Right ventricle myocardium superior (tissue), 1 donor: ENCODE results near the gene MBNL1. TPM values are rescaled to one million over a fixed set of nuclear protein-coding genes. Genes with fewer than 3 reads are reported as not detected.

Experiments used
- ATAC-seq: fragments of 200-7000 bp; cut with Tn5 transposase; one replicate; pipeline ENCODE4 v1.9.1; 2020; ENCODE audit warnings: mild to moderate bottlenecking; ENCODE audit not compliant: poor library complexity
- DNase-seq: peaks from one replicate; pipeline ENCODE4 v3.0.0-alpha.2; 2020
- intact Hi-C: fragments of 100-400 bp; cut with DNase I; formaldehyde crosslinking; loops from one replicate; pipeline ENCODE4 v1.11.2; 2022
- total RNA-seq: library from RNA; stranded (reverse); fragmentation: NEBNext Ultra II Directional; extraction: Animal tissue kit (Norgen Biotek cat#: 25700); gene quantifications from one replicate; pipeline ENCODE4 v1.2.1, GENCODE V29; 2021
- donor health status: DM: no; HTN: yes; CAD: no; lungs with severe emphysema.

MBNL1 gene
- total RNA-seq, 1 donor from 2014 or later: 182 TPM

DNA sequence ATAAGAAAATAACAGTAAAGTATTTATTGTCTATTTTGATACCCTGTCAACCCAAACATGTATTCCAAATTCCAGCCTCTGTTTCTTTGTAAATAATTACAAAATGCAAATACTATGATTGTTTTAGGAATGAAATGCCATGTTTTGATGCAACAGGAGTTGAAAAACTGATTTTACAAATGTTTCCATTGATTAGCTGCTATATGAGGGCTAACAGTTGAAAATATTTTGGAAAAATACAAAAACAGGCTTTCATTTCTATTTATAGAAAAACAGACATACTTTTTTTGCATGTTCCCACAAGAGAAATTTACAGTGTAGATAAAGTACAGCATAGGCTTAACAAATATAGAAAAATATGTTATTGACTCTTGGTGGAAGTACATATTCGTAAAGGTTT lies 20.0 kb downstream of the MBNL1 start:
- intact Hi-C loops: no loop called here
- no peak for ATAC-seq
- DNase-seq: no peak

GRCh38 chr3:152289708-152290107 lies 21.0 kb downstream of the MBNL1 start:
- ATAC-seq (no peak), DNase-seq (no peak)
- intact Hi-C loops: no loop called here

- ATAC-seq (no peak), DNase-seq (no peak)
- intact Hi-C loops: no loop called here
Observed at GRCh38 chr3:152290374-152290773, 21.6 kb downstream of the MBNL1 start.

- DNase-seq: no peak
- intact Hi-C loops: no loop called here
- peak; percentile 32 for ATAC-seq
Observed at GRCh38 chr3:152291238-152291637, 22.5 kb downstream of the MBNL1 start.

DNA sequence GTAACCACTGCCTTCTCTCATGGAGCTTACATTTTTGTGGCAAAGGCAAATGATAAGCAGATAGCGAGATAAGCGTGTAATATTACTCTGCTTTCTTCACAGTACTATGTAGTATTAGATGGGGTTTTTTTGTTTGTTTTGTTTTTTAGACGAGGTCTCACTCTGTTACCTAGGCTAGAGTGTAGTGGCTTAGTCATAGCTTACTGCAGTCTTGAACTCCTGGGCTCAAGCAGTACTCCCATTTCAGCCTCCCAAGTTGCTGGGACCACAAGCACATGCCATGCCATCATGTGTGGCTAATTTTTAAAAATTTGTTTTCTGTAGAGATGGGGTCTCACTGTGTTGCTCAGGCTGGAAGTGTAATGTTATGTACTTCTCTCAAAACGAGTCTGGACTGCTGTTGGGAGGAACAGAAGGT lies 22.9 kb downstream of the MBNL1 start:
- DNase-seq (no peak), ATAC-seq (peak; percentile 28)
- intact Hi-C loops: no loop called here

DNA sequence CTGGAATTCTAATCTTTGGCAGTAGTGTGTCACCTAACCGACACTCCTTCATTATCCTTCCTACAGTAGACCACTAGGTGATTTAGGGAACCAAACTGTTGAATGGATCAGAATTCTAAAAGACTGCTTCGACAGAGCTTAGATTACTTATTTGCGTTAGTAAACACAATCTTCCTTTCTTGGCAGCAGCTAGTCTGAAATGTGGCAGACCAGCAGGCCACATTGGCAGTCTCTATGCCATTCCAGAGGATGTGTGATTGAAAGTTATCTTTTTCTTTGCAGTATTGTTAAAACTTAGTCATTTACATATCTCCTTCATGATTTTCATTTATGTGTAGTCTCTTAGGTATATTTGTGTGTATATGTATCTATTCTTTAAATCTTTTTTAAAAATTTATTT lies 23.6 kb downstream of the MBNL1 start:
- intact Hi-C loops: no loop called here
- peak; percentile 34 for ATAC-seq

GRCh38 chr3:152293347-152294006 lies 24.7 kb downstream of the MBNL1 start:
- intact Hi-C loops: no loop called here
- ATAC-seq (no peak), DNase-seq (no peak)

More for the DNA sequence above, 23.6 kb downstream of the MBNL1 start:
- DNase-seq: no peak

GRCh38 chr3:152295344-152295743 lies 26.6 kb downstream of the MBNL1 start:
- no peak for ATAC-seq
- intact Hi-C loops: no loop called here
- no peak for DNase-seq

DNA sequence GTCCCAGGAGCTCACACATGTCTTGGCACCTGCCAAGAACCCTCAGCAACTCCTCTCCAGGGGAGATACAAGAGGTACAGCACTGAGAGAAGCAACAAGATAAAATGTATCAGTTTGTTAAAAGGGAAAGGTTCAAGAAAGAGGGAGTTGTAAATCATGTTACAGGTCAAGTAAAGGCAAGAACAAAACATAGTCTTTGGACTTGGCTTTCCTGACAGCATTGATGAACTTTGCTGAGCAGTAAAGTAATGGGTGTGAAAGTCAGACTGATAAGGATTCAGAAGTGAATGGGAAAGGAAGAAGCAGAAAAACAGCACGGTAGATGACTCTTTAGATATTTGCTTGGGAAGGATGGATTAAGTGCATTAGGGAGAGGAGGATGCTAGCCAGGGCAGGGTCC lies 27.1 kb downstream of the MBNL1 start:
- DNase-seq: no peak

GRCh38 chr3:152296382-152296781 lies 27.7 kb downstream of the MBNL1 start:
- intact Hi-C loops: no loop called here
- ATAC-seq: no peak

More for the DNA sequence above, 27.1 kb downstream of the MBNL1 start:
- intact Hi-C loops: no loop called here
- no peak for ATAC-seq

DNA sequence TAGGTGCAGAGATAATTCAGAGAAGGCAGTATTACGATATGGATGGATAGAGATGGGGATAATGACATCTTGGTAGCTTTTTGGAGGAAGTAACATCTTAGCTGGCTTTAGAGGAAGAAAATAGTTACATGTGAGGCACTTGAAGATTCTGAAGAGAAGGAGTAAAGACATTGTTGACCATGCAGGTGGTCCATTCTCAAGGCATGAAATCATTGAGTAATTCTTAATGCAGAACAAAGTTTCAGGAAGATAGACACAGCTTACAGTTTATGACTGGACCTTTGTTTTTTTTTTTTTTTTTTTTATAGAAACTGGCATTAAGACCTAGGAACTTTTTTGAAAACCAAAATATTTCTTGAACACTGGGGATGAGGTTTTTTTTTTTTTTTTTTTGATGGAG lies 28.2 kb downstream of the MBNL1 start:
- intact Hi-C loops: no loop called here
- no peak for DNase-seq
- no peak for ATAC-seq

More at GRCh38 chr3:152296382-152296781, 27.7 kb downstream of the MBNL1 start:
- no peak for DNase-seq

GRCh38 chr3:152298393-152299248 lies 29.9 kb downstream of the MBNL1 start:
- intact Hi-C loops: no loop called here
- peak; percentile 56 for DNase-seq

GRCh38 chr3:152299249-152299976 lies 30.7 kb downstream of the MBNL1 start:
- DNase-seq (no peak), ATAC-seq (peak; percentile 54)

More at GRCh38 chr3:152298393-152299248, 29.9 kb downstream of the MBNL1 start:
- peak; percentile 80 for ATAC-seq

DNA sequence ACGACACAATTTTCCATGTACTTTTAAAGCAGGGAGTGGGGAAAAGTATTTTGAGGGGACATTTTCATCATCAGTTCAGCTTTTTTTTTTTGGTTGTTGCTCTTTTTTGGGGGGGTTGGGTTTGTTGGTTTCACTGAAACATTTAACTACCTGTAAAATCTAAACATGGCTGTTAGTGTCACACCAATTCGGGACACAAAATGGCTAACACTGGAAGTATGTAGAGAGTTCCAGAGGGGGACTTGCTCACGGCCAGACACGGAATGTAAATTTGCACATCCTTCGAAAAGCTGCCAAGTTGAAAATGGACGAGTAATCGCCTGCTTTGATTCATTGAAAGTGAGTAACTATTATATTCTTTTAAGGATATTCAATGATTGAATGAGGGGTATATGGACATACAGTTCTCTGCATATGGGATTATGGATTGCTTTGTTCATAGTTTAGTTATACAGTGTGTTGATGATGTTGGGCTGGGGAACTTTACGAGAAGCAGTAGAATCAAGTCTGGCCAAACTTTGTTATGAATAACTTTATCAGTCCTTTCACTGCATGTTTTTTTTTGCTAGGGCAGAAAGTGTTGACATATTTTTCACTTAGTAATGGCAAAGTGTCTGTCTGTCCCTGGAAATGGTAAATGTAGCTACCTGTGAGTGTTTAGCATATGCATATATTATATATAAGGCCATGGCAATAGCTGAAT lies 31.5 kb downstream of the MBNL1 start:
- intact Hi-C loops: no loop called here
- ATAC-seq (no peak), DNase-seq (no peak)

More at GRCh38 chr3:152299249-152299976, 30.7 kb downstream of the MBNL1 start:
- intact Hi-C loops: no loop called here

DNA sequence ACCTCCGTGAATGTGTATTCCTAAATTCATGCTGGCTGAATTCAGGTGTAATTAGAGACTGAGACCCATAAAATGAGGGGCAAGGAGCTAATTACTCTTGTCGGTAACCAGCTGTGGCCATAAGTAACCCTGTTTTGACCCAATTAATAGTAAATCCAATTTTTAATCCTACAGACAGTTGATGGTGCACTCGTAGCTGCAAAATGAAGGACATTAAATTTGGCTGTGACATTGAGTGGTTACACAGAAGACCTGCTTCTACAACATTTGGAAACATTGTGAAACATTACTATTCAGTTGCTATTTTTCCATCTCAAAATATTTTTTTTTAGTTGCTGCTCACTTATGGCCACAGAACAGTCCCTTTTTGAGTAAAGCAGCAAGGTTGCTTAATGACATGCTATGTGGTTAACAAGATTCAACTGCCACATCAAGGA lies 33.0 kb downstream of the MBNL1 start:
- intact Hi-C loops: no loop called here
- no peak for DNase-seq
- ATAC-seq: peak; percentile 2

GRCh38 chr3:152302521-152303021 lies 33.8 kb downstream of the MBNL1 start:
- peak; percentile 65 for DNase-seq
- intact Hi-C loops: no loop called here
- ATAC-seq: peak; percentile 68

DNA sequence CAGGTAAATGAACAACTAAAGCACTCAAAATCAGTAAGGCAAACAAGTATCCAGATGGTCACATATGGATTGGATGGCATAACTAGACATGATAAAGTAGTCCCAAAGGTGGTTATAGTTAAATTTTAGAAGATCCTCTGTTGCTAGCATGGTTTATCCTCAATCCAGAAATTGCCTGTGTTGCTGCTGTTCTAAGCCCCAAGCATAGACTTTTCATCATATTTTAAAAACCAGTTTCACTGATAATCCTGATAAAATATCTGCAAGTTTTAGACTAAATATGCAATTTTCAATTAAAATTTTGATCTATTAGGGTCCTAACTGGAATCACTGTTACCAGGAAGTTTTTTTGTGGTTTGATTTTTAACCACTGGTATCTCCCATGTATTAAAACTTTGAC lies 35.4 kb downstream of the MBNL1 start:
- DNase-seq (no peak), ATAC-seq (no peak)
- intact Hi-C loops: no loop called here

DNA sequence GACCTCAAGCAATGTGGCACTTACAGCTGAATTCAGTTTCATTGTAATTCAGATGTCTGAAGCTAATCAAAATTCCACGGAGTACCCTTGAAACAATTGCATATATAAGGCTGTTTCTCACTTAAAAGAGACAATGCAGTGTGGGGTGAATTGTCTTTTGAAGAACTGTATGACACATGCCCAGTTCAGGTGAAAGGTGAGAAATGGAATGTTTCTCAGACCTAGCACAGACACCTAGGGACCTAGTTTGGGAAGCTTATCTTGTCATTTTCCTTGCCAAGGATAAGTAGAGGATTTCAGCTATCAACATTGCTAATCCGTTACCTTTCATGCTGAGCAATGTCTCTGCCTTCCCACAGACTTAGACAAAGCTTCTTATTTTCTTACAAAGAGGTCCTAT lies 36.3 kb downstream of the MBNL1 start:
- no peak for ATAC-seq
- DNase-seq: no peak
- intact Hi-C loops: no loop called here
